Hepatocyte (in vitro differentiated cells): ENCODE results near the gene NPVF. TPM values are rescaled to one million over a fixed set of nuclear protein-coding genes. Genes with fewer than 3 reads are reported as not detected.

Experiments used
- DNase-seq: peaks from one replicate; pipeline ENCODE4 v3.0.0-alpha.2; 2016; ENCODE audit warnings: low spot score
- H2AFZ ChIP-seq: fragments of 200-600 bp; sonication (generic); 2 replicates; pipeline ENCODE4 v1.6.0; 2016; ENCODE audit warnings: antibody characterized with exemption, mild to moderate bottlenecking
- H3K27ac ChIP-seq: fragments of 200-600 bp; sonication (generic); 2 replicates; pipeline ENCODE4 v1.5.1; 2016; ENCODE audit warnings: mild to moderate bottlenecking
- H3K27me3 ChIP-seq: fragments of 200-600 bp; sonication (generic); 2 replicates; pipeline ENCODE4 v1.6.1; 2016
- H3K36me3 ChIP-seq: fragments of 200-600 bp; sonication (generic); replicated peaks from 2 replicates; pipeline ENCODE4 v1.5.1; 2016; ENCODE audit warnings: low read depth; ENCODE audit not compliant: insufficient read depth
- H3K4me1 ChIP-seq: fragments of 200-600 bp; sonication (generic); 2 replicates; pipeline ENCODE4 v1.5.1; 2016; ENCODE audit warnings: mild to moderate bottlenecking, moderate library complexity; ENCODE audit not compliant: insufficient read depth
- H3K4me2 ChIP-seq: fragments of 200-600 bp; sonication (generic); 2 replicates; pipeline ENCODE4 v1.6.0; 2016
- H3K4me3 ChIP-seq: fragments of 200-600 bp; sonication (generic); 2 replicates; pipeline ENCODE4 v1.5.1; 2016; ENCODE audit warnings: mild to moderate bottlenecking
- H3K79me2 ChIP-seq: fragments of 200-600 bp; sonication (generic); 2 replicates; pipeline ENCODE4 v1.6.0; 2017; ENCODE audit warnings: mild to moderate bottlenecking
- H3K9me2 ChIP-seq: fragments of 200-600 bp; sonication (generic); replicated peaks from 2 replicates; pipeline ENCODE4 v1.6.0; 2017; ENCODE audit warnings: mild to moderate bottlenecking; ENCODE audit not compliant: insufficient read depth
- H3K9me3 ChIP-seq: fragments of 200-600 bp; sonication (generic); 2 replicates; pipeline ENCODE4 v1.5.1; 2016; ENCODE audit warnings: low read depth, mild to moderate bottlenecking
- H4K20me1 ChIP-seq: fragments of 200-600 bp; sonication (generic); 2 replicates; pipeline ENCODE4 v1.6.0; 2016; ENCODE audit warnings: mild to moderate bottlenecking; ENCODE audit not compliant: insufficient read depth, poor library complexity, severe bottlenecking
- CTCF ChIP-seq: fragments of 200-600 bp; sonication (generic); IDR thresholded peaks from 2 replicates; pipeline ENCODE4 v1.5.1; 2016; ENCODE audit warnings: antibody characterized with exemption, mild to moderate bottlenecking; ENCODE audit not compliant: poor library complexity
- EZH2 ChIP-seq: fragments of 200-600 bp; sonication (generic); IDR thresholded peaks from 2 replicates; pipeline ENCODE4 v1.6.1; 2016; ENCODE audit warnings: antibody characterized with exemption, mild to moderate bottlenecking, borderline replicate concordance
- EZH2phosphoT487 ChIP-seq: fragments of 200-600 bp; sonication (generic); IDR thresholded peaks from one replicate; pipeline ENCODE4 v1.6.1; 2018; ENCODE audit warnings: antibody characterized with exemption, mild to moderate bottlenecking, low read depth, moderate library complexity; ENCODE audit not compliant: unreplicated experiment, severe bottlenecking
- WGBS: methylation state at CpG from one replicate; pipeline ENCODE4 v1.1.6; 2016; ENCODE audit warnings: low lambda C conversion rate; ENCODE audit errors: missing lambda C conversion rate; 5-methylcytosine and 5-hydroxymethylcytosine counted together
- polyA plus RNA-seq: library from polyadenylated mRNA; unstranded; fragments of >200 nt; fragmentation: Nextera tagmentation; extraction: Ambion mirVana; gene quantifications from 2 replicates; pipeline ENCODE4 v1.2.1, GENCODE V29; 2016
- total RNA-seq: library from RNA; depleted of rRNA; stranded (reverse); fragments of >200 nt; gene quantifications from 2 replicates; pipeline ENCODE4 v1.2.3, GENCODE V29; 2014

The NPVF gene
- total RNA-seq (not detected in 2 replicates), polyA plus RNA-seq (not detected in 2 replicates)

- Histone ChIP-seq H3K79me2 (no peaks in the 10 kb centered on the region), H3K27me3 (no peaks in the 10 kb centered on the region), H3K4me1 (no peaks in the 10 kb centered on the region), H2AFZ (no peak within 1 kb of the TSS), H3K9me3 (no peaks in the 10 kb centered on the region), H4K20me1 (no peaks in the 10 kb centered on the region), H3K9me2 (no peaks in the 10 kb centered on the region), H3K4me3 (no peak within 1 kb of the TSS), H3K27ac (no peak within 1 kb of the TSS), H3K36me3 (no peaks in the 10 kb centered on the region), H3K4me2 (no peak within 1 kb of the TSS)
- no peak for TF ChIP-seq EZH2
- no peak for TF ChIP-seq EZH2phosphoT487
- TF ChIP-seq CTCF, result no peak
- 78% methylated on average over 1 of the region's 1 CpG for WGBS
- no peak for DNase-seq
These were observed at the start of gene NPVF for GRCh38 chr7:25228386-25228785. Gene NPVF, minus strand, starts transcription at chr7:25228486. Its CDS starts 47 bp downstream, at chr7:25228439.

GRCh38 chr7:25272265-25272664 lies 44.0 kb upstream of the NPVF start:
- no peak for DNase-seq
- no peaks in the 10 kb centered on the region for H3K79me2 ChIP-seq
- no peaks in the 10 kb centered on the region for H3K36me3 ChIP-seq

GRCh38 chr7:25263337-25263736 lies 35.1 kb upstream of the NPVF start:
- DNase-seq, result no peak
- no peaks in the 10 kb centered on the region for H3K9me3 ChIP-seq
- H3K79me2 ChIP-seq, result no peaks in the 10 kb centered on the region
- no peaks in the 10 kb centered on the region for H3K9me2 ChIP-seq
- H3K27me3 ChIP-seq, result no peaks in the 10 kb centered on the region
- no peaks in the 10 kb centered on the region for H4K20me1 ChIP-seq
- no peak for TF ChIP-seq EZH2phosphoT487
- no peak overlapping the region for H2AFZ ChIP-seq
- no peak overlapping the region for H3K4me3 ChIP-seq
- no peak overlapping the region for H3K27ac ChIP-seq
- 90% methylated on average over 5 of the region's 5 CpGs for WGBS
- H3K4me1 ChIP-seq, result peaks cover 13% of the 10 kb centered on the region
- no peaks in the 10 kb centered on the region for H3K36me3 ChIP-seq
- H3K4me2 ChIP-seq, result no peak overlapping the region

More at GRCh38 chr7:25272265-25272664, 44.0 kb upstream of the NPVF start:
- Histone ChIP-seq H4K20me1 (no peaks in the 10 kb centered on the region), H3K4me3 (no peak overlapping the region), H3K4me2 (no peak overlapping the region), H3K9me3 (no peaks in the 10 kb centered on the region), H3K9me2 (no peaks in the 10 kb centered on the region), H3K4me1 (no peaks in the 10 kb centered on the region), H3K27ac (no peak overlapping the region), H3K27me3 (no peaks in the 10 kb centered on the region), H2AFZ (no peak overlapping the region)
- 95% methylated on average over 3 of the region's 3 CpGs for WGBS
- no peak for TF ChIP-seq EZH2
- TF ChIP-seq CTCF, result no peak
- no peak for TF ChIP-seq EZH2phosphoT487

GRCh38 chr7:25262586-25262985 lies 34.3 kb upstream of the NPVF start:
- no peaks in the 10 kb centered on the region for H3K27me3 ChIP-seq
- no peaks in the 10 kb centered on the region for H3K79me2 ChIP-seq
- H3K9me2 ChIP-seq, result no peaks in the 10 kb centered on the region
- H3K4me1 ChIP-seq, result peaks cover 13% of the 10 kb centered on the region
- H4K20me1 ChIP-seq, result no peaks in the 10 kb centered on the region
- no peak for TF ChIP-seq EZH2
- no peak for TF ChIP-seq EZH2phosphoT487
- TF ChIP-seq CTCF, result no peak
- H3K4me2 ChIP-seq, result no peak overlapping the region
- H3K9me3 ChIP-seq, result no peaks in the 10 kb centered on the region
- DNase-seq, result no peak
- 87% methylated on average over 3 of the region's 4 CpGs for WGBS
- H3K27ac ChIP-seq, result no peak overlapping the region
- no peaks in the 10 kb centered on the region for H3K36me3 ChIP-seq
- no peak overlapping the region for H2AFZ ChIP-seq
- H3K4me3 ChIP-seq, result no peak overlapping the region
